ENCODE data around the gene ZNF768.
"Not testable (repeated sequence)": the region's sequence is repeated elsewhere in the genome, so short reads cannot be mapped to it uniquely, and the experiment has no call there.

Gene ZNF768

DNA sequence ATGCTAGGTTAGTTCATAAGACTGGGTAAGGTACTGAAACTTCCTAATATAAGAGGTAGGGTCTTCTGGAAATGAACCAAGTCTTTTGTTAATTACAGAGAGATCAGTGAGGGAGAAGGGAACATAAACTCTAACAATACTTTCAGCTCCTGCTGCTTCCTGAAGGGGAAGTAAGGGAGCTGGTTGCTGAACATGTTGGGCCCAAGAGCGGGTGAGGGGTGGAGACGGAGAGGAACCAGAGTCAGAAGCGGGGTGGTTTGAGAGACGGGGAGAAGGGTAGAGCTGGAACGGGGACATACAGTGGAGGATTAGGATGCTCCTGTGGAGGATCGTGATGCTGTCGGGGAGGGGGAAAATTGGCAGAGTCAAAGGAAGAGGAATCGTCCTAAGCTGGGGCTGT is 19.7 kb upstream of the ZNF768 start:
- no peak overlapping the region for H3K27ac ChIP-seq
- TF ChIP-seq, protein P1, sequence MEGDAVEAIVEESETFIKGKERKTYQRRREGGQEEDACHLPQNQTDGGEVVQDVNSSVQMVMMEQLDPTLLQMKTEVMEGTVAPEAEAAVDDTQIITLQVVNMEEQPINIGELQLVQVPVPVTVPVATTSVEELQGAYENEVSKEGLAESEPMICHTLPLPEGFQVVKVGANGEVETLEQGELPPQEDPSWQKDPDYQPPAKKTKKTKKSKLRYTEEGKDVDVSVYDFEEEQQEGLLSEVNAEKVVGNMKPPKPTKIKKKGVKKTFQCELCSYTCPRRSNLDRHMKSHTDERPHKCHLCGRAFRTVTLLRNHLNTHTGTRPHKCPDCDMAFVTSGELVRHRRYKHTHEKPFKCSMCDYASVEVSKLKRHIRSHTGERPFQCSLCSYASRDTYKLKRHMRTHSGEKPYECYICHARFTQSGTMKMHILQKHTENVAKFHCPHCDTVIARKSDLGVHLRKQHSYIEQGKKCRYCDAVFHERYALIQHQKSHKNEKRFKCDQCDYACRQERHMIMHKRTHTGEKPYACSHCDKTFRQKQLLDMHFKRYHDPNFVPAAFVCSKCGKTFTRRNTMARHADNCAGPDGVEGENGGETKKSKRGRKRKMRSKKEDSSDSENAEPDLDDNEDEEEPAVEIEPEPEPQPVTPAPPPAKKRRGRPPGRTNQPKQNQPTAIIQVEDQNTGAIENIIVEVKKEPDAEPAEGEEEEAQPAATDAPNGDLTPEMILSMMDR (IDR thresholded peaks at IDR 0.05) = no peak
- TF ChIP-seq ZFX (IDR thresholded peaks at IDR 0.05; ENCODE audit: borderline replicate concordance) = no peak

DNA sequence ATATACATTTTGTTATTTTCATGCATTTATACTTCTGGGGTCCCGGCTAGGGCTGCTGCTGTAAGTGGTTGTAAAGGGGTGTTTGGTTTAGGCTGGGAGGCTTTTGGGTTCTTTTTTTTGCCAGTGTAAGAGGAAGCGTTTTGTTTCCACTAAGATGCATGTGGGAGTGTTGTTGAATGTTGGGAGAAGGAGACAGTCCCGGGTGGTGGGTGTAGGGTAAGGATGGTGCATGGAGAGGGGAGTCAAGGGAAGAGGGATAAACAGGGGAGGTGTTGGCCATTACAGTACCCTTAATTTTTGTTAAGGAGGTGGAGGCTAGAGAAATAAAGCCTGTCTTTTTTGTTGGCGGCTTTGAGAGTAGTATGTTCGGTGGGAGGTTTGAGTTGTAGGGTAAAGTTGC is 16.7 kb upstream of the ZNF768 start:
- TF ChIP-seq ZFX (IDR thresholded peaks at IDR 0.05; ENCODE audit: borderline replicate concordance) = no peak
- TF ChIP-seq, protein P1 (IDR thresholded peaks at IDR 0.05) = no peak

DNA sequence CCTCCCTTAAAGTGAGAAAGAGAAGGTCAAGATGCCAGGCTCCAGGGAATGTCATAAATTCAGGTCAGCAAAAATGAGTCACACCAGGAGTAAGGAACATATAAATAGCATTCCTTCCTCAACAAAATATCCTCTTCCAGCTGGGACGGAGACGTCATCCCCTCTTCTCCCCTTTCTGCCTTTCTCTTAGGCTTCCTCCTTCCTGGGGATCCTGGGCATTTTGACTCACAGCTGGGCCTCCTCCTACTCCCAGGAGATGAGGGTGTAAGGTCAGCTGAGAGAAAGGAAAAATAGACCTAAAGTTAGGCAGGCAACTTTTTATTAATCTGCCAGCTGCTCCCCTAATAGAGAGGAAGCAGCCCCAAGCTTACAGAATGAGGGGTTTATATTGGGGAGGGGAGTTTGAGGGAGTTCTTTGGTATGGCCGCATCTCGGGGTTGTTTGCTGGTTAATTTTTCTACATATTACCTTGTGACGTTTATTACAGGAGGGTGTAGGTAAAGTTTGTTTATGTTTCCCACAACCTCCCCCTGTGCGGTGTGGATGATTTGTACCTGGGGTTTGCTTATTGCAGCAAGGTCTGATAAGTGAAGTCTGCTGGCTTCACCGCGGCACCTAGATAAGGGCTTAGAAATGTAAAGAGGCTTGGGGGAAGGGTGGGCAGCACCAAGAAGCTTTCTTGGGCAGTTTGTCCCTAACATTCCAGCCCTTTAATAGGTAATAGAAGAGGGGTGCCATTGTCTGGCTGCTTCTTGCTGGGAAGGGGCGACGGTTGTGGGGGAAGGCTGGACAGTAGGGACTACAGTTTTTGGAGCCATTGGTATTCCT is 15.3 kb upstream of the ZNF768 start:
- TF ChIP-seq, protein P1 (IDR thresholded peaks at IDR 0.05) = no peak
- TF ChIP-seq ZFX (IDR thresholded peaks at IDR 0.05; ENCODE audit: borderline replicate concordance) = no peak
- no peak overlapping the region for H3K27ac ChIP-seq

More for the DNA sequence above, 16.7 kb upstream of the ZNF768 start:
- no peak overlapping the region for H3K27ac ChIP-seq

DNA sequence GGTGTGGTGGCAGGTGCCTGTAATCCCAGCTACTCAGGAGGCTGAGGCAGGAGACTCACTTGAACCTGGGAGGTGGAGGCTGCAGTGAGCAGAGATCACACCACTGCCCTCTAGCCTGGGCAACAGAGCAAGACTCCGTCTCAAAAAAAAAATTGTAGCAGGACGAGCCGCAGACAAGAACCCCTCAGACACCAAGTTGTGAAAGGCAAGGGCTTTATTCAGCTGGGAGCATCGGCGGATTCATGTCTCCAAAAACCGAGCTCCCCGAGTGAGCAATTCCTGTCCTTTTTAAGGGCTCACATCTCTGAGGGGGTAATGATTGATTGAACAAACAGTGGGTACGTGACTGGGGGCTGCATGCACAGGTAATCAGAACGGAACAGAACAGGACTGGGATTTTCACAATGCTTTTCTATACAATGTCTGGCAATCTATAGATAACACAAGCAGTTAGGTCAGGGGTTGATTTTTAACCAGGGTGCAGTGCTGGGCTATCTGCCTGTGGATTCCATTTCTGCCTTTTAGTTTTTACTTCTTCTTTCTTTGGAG is 14.6 kb upstream of the ZNF768 start:
- H3K27ac ChIP-seq = not testable (repeated sequence)

DNA sequence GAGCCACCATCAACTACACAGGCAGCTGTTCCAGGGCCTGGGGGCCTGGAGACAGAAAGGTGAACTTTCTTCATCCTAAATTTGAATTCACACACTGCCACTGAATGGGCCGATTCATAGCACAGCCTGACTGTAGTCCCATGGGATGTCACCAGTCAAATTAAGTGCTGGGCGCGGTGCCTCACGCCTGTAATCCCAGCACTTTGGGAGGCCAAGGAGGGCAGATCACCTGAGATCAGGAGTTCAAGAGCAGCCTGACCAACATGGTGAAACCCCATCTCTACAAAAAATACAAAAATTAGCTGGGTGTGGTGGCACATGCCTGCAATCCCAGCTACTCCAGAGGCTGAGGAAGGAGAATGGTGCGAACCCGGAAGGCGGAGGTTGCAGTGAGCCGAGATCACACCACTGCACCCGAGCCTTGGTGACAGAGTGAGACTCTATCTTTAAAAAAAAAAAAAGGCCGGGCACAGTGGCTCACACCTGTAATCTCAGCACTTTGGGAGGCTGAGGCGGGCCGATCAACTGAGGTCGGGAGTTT is 13.7 kb upstream of the ZNF768 start:
- not testable (repeated sequence) for H3K27ac ChIP-seq

DNA sequence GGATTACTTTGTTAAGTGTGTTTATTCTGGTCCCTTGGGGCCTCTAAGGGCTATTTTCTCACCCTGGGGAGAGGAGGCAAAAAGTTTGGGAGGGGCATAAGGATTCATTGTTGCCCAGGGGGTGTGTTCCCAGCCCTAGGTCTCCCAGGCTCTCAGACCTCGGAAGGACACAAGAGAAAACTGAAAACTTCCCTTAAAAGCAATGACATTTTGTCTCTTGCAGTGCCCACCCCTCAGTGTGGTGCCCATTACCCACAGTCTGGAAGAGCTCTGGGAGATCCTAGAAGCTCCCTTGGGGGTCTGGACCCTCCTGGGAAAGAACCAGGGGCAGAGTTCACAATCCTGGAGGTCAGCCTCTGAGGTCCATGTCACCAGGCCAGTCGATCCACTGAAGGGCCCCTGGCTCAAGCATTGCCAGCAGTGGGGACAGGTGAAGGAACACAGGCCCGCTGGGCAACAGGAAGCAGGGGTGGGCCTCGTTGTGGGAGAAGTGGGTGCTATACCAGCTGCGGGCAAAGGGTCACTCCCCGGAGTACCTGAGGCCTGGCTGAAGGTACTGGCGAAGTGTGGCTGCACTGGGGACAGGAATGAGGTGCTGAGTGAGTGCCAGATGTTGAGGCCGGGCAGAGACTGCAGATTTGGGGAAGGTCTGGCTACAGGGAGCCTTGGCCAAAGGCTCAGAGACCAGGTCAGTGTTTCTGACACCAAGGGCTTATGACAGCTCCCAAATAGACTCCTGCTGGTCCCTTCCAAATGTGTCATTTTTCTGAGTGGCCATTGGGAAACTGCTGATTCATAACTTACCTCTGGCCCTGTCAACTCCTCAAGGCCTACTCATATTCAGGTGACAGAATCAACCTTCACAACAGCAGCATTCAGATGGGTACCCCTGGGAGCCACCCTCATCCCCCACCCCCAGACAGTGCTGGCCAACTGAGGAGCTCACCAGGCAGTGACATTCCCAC is 12.9 kb upstream of the ZNF768 start:
- no peak overlapping the region for H3K27ac ChIP-seq
- TF ChIP-seq ZFX (IDR thresholded peaks at IDR 0.05; ENCODE audit: borderline replicate concordance) = no peak
- TF ChIP-seq, protein P1 (IDR thresholded peaks at IDR 0.05) = no peak

DNA sequence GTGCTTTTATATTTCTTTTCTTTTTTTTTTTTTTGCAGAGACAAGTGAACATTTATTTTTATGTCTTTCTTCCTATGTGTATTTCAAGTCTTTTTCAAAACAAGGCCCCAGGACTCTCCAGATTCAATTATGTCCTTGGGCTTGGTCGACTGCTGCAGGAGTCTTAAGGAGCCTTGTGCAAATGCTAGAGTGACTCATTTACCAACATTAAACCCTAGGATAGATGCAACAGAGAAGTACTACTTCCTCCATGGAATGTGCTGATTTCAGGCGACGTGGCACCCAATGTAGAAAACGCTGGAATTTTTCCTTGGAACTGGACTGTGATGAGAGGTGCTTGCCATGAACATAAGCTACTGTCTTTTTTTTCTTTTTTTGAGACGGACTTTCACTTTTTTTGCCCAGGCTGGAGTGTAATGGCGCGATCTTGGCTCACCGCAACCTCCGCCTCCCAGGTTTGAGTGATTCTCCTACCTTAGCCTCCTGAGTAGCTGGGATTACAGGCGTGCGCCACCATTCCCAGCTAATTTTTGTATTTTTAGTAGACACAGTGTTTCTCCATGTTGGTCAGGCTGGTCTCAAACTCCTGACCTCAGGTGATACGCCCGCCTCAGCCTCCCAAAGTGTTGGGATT is 10.1 kb upstream of the ZNF768 start:
- H3K27ac ChIP-seq = peak overlapping the region; percentile 98

DNA sequence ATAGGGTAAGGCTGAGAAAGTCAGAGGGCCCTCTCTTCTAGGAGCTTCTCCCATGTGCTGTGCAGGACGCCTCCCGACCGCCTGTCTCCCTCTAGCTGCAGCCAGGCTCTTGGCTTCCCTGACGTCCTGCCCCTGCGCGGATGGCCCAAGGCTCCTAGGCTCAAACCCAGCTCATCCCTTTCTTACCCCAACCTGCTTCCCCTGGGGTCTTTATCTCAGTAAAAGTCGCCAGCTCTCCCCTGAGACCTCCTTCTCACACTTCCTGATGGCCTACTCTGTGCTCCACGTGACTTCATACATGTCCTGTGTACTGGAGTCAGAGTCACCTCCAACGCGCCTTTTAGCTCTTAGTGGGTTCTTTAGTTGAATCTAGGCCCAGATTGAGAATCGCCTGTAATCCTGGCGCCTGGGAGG is 9.4 kb upstream of the ZNF768 start:
- TF ChIP-seq, protein P1 (IDR thresholded peaks at IDR 0.05) = peak; percentile 79
- TF ChIP-seq ZFX (IDR thresholded peaks at IDR 0.05; ENCODE audit: borderline replicate concordance) = no peak
- peak overlapping the region; percentile 98 for H3K27ac ChIP-seq
